GM21526 (cell line): ENCODE results near the gene TIGD2.

ENCODE experiments used
- ATAC-seq: cut with Tn5 transposase; IDR thresholded peaks from one replicate; pipeline ENCODE4 v1.9.1; 2021; ENCODE audit warnings: moderate library complexity; ENCODE audit not compliant: unreplicated experiment, low FRiP score

The TIGD2 gene

GRCh38 chr4:89160806-89161205 lies 49.5 kb downstream of the TIGD2 start:
- ATAC-seq: no peak

- no peak for ATAC-seq
Observed at GRCh38 chr4:89161841-89162240, 50.5 kb downstream of the TIGD2 start.

GRCh38 chr4:89162496-89162895 lies 51.2 kb downstream of the TIGD2 start:
- no peak for ATAC-seq

- ATAC-seq: no peak
Observed at GRCh38 chr4:89162987-89163386, 51.7 kb downstream of the TIGD2 start.

GRCh38 chr4:89164400-89164799 lies 53.1 kb downstream of the TIGD2 start:
- ATAC-seq: no peak
